Posterior vena cava (tissue), 2 donors: ENCODE results near the gene FGF18. TPM values are rescaled to one million over a fixed set of nuclear protein-coding genes. Genes with fewer than 3 reads are reported as not detected.
A peak's percentile ranks its signal among the peaks of the same experiment; 100 is the strongest.
"Not testable (repeated sequence)": the region's sequence is repeated elsewhere in the genome, so short reads cannot be mapped to it uniquely, and the experiment has no call there.

Experiments
- DNase-seq: peaks from one replicate; pipeline ENCODE4 v3.0.0-alpha.2; 2020; ENCODE audit warnings: low spot score
- intact Hi-C, 2 donors: fragments of 100-400 bp; cut with DNase I; formaldehyde crosslinking; loops; one replicate each; pipeline versions ENCODE4 v1.14.1 to v1.14.2; 2022 to 2023
- total RNA-seq, 2 donors: library from RNA; stranded (reverse); fragmentation: NEBNext Ultra II Directional; extraction: Animal tissue kit (Norgen Biotek cat#: 25700); gene quantifications; one replicate each; pipeline ENCODE4 v1.2.1, GENCODE V29; 2021
- donor health status: DM: yes; HTN: yes; CAD: no.
- donor health status: DM: yes; HTN: yes; CAD: no.

FGF18 gene
- total RNA-seq, 2 donors from 2014 or later = 6.6 to 11.5 TPM

GRCh38 chr5:171397190-171397589 is 22.3 kb upstream of the FGF18 start:
- DNase-seq = no peak
- intact Hi-C loops = no loop called here

- intact Hi-C loops = no loop called here
Observed at GRCh38 chr5:171397599-171397998, 21.8 kb upstream of the FGF18 start.

GRCh38 chr5:171398660-171399059 is 20.8 kb upstream of the FGF18 start:
- intact Hi-C loops = not testable (repeated sequence)

More at GRCh38 chr5:171397599-171397998, 21.8 kb upstream of the FGF18 start:
- no peak for DNase-seq

GRCh38 chr5:171400169-171400568 is 19.3 kb upstream of the FGF18 start:
- no peak for DNase-seq
- intact Hi-C loops = no loop called here

More at GRCh38 chr5:171398660-171399059, 20.8 kb upstream of the FGF18 start:
- DNase-seq = not testable (repeated sequence)

- intact Hi-C loops = no loop called here
- no peak for DNase-seq
Observed at GRCh38 chr5:171401167-171401947, 18.1 kb upstream of the FGF18 start.

- intact Hi-C loops, DNase-seq: not testable (repeated sequence)
Observed at GRCh38 chr5:171402751-171403150, 16.7 kb upstream of the FGF18 start.

- no peak for DNase-seq
- intact Hi-C loops = no loop called here
Observed at GRCh38 chr5:171405615-171406014, 13.8 kb upstream of the FGF18 start.

- intact Hi-C loops = no loop called here
- DNase-seq = no peak
Observed at GRCh38 chr5:171407234-171407633, 12.2 kb upstream of the FGF18 start.

GRCh38 chr5:171409164-171410136 is 10.0 kb upstream of the FGF18 start:
- intact Hi-C loops = no loop called here
- no peak for DNase-seq

- no peak for DNase-seq
- intact Hi-C loops = no loop called here
Observed at GRCh38 chr5:171410181-171410580, 9.3 kb upstream of the FGF18 start.

GRCh38 chr5:171412186-171412585 is 7.3 kb upstream of the FGF18 start:
- no peak for DNase-seq
- intact Hi-C loops = no loop called here

GRCh38 chr5:171413153-171413910 is 6.1 kb upstream of the FGF18 start:
- intact Hi-C loops = no loop called here
- DNase-seq = no peak

GRCh38 chr5:171413993-171414392 is 5.5 kb upstream of the FGF18 start:
- DNase-seq, intact Hi-C loops: not testable (repeated sequence)

GRCh38 chr5:171415115-171415730 is 4.2 kb upstream of the FGF18 start:
- intact Hi-C loops = loop anchor here in 1 of 2 donors (5.0 kb wide), 1 partner anchor 492 kb away; no protein-coding TSS in a partner anchor
- DNase-seq = no peak

GRCh38 chr5:171416160-171417049 is 3.0 kb upstream of the FGF18 start:
- DNase-seq = no peak
- intact Hi-C loops = loop anchor here in 1 of 2 donors (5.0 kb wide), 1 partner anchor 491 kb away; no protein-coding TSS in a partner anchor

- intact Hi-C loops = loop anchor here in 1 of 2 donors (5.0 kb wide), 1 partner anchor 489 kb away; no protein-coding TSS in a partner anchor
- peak; percentile 95 for DNase-seq
Observed at GRCh38 chr5:171418316-171418981, 998 bp upstream of the FGF18 start.
